ENCODE measurements around the gene PCYT1A. TPM values are rescaled to one million over a fixed set of nuclear protein-coding genes. Genes with fewer than 3 reads are reported as not detected.

The PCYT1A gene
- total and polyA plus RNA-seq, 10 of the 15 experiments (the other 5 are each of a cell fraction or from before 2014, with no cell fraction given): 10.8 to 64.3 (median 48.6) TPM

DNA sequence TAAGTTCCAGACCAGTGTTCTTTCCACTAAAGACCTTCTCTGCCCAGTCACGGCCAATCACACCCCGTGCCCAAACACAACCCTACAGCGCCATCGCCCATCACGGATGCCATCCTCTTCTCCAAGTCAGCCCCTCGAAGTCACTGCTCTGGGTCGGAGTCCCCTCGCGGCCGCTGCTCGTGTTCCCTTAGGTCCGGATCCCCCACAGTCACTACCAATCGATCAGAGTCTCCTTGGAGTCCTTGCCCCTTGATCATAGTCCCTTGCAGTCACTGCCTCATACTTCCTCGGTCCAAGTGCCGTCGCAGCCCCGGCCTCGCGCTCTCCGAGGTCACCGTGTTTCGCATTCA, 461 bp downstream of the PCYT1A start:
- H3K9ac ChIP-seq (ENCODE audit: control insufficient read depth, insufficient read depth, low read length): peak overlapping the region; percentile 96
- no TSS peak for BruUV-seq (replicated peaks)
- FAIRE-seq (no peak), DNase-seq (ENCODE audit: low read depth, low spot score) (no peak), ATAC-seq (peak; percentile 67)
- H3K4me3 ChIP-seq: peak overlapping the region; percentile 79
- WGBS (ENCODE audit: insufficient coverage, insufficient replicate concordance, low lambda C conversion rate, missing lambda C conversion rate): under 1% methylated on average over 22 of the region's 22 CpGs
- peaks cover 56% of the 10 kb centered on the region for H3K79me2 ChIP-seq (ENCODE audit: control insufficient read depth, insufficient read depth, low read length)
- no peaks in the 10 kb centered on the region for H3K36me3 ChIP-seq (ENCODE audit: control insufficient read depth in 2 of 2, insufficient read depth in 2 of 2, low read length in 1 of 2)
- SMC1A ChIA-PET (ENCODE audit: uncharacterized antibody, unreplicated experiment): interaction anchor here (0.6 to 1.9 kb wide), 3 partner anchors 10 to 71 kb away, joined by 3 to 4 read pairs (median 3); no protein-coding TSS in a partner anchor
- peak overlapping the region; percentile 83 for H3K4me2 ChIP-seq (ENCODE audit: control insufficient read depth, insufficient read depth)
- H4K20me1 ChIP-seq (ENCODE audit: control insufficient read depth, insufficient read depth): no peaks in the 10 kb centered on the region
- H3K27me3 ChIP-seq (replicated peaks in 1 of 2; ENCODE audit: control insufficient read depth in 2 of 2, insufficient read depth in 2 of 2, low read length in 1 of 2): no peaks in the 10 kb centered on the region
- H3K9me3 ChIP-seq (replicated peaks; ENCODE audit: control insufficient read depth, insufficient read depth, low read length): no peaks in the 10 kb centered on the region
- CTCF ChIA-PET: no interaction called here
- H3K4me1 ChIP-seq (ENCODE audit: control insufficient read depth, insufficient read depth, low read length): peaks cover 2% of the 10 kb centered on the region
- intact Hi-C loops (cut with micrococcal nuclease; ENCODE audit: unreplicated experiment): no loop called here
- in situ Hi-C loops (cut with MboI): no loop called here
- RAD21 ChIA-PET (ENCODE audit: unreplicated experiment): no interaction called here
- H2AFZ ChIP-seq (ENCODE audit: control insufficient read depth, low read depth, low read length): peak overlapping the region; percentile 91
- TF ChIP-seq MLLT1 (IDR thresholded peaks at IDR 0.05) (peak; percentile 97), HDGF (IDR thresholded peaks at IDR 0.05) (no peak), BACH1 (IDR thresholded peaks at IDR 0.05; ENCODE audit: borderline replicate concordance) (0 out of 2 replicates have a peak, but pooled peaks have one; percentile 11), PML (IDR thresholded peaks at IDR 0.05; ENCODE audit: low read length) (no peak), SRF (IDR thresholded peaks at IDR 0.05; ENCODE audit: low read depth in 2 of 2, low read length in 2 of 2) (peak in 1 of 2 experiments; percentile 25; a peak in 1 of 4 replicates), RAD21 (IDR thresholded peaks at IDR 0.05; ENCODE audit: insufficient read depth, low read depth, low read length) (no peak), EED (IDR thresholded peaks at IDR 0.05; ENCODE audit: low read depth) (no peak)
- TF ChIP-seq, protein P1, sequence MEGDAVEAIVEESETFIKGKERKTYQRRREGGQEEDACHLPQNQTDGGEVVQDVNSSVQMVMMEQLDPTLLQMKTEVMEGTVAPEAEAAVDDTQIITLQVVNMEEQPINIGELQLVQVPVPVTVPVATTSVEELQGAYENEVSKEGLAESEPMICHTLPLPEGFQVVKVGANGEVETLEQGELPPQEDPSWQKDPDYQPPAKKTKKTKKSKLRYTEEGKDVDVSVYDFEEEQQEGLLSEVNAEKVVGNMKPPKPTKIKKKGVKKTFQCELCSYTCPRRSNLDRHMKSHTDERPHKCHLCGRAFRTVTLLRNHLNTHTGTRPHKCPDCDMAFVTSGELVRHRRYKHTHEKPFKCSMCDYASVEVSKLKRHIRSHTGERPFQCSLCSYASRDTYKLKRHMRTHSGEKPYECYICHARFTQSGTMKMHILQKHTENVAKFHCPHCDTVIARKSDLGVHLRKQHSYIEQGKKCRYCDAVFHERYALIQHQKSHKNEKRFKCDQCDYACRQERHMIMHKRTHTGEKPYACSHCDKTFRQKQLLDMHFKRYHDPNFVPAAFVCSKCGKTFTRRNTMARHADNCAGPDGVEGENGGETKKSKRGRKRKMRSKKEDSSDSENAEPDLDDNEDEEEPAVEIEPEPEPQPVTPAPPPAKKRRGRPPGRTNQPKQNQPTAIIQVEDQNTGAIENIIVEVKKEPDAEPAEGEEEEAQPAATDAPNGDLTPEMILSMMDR (IDR thresholded peaks at IDR 0.05 in 2 of 3, conservative IDR thresholded peaks at IDR 0.05 in 1 of 3; ENCODE audit: control insufficient read depth in 2 of 3, extremely low read depth in 1 of 3, insufficient read depth in 1 of 3, low read depth in 3 of 3, low read length in 3 of 3): peak in 2 of 3 experiments; percentile 3 to 13; a peak in 1 of 6 replicates
- TF ChIP-seq, protein P2, sequence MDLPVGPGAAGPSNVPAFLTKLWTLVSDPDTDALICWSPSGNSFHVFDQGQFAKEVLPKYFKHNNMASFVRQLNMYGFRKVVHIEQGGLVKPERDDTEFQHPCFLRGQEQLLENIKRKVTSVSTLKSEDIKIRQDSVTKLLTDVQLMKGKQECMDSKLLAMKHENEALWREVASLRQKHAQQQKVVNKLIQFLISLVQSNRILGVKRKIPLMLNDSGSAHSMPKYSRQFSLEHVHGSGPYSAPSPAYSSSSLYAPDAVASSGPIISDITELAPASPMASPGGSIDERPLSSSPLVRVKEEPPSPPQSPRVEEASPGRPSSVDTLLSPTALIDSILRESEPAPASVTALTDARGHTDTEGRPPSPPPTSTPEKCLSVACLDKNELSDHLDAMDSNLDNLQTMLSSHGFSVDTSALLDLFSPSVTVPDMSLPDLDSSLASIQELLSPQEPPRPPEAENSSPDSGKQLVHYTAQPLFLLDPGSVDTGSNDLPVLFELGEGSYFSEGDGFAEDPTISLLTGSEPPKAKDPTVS (IDR thresholded peaks at IDR 0.05; ENCODE audit: low read depth, low read length): no peak
- POLR2A ChIA-PET: no interaction called here
- H3K27ac ChIP-seq (ENCODE audit: control insufficient read depth, insufficient read depth): peak overlapping the region; percentile 94

Measured in GM12878 (cell line).